Measurements from ENCODE around the gene RNU4-1.

RNU4-1 gene

GRCh38 chr12:120265473-120266179 is 27.4 kb downstream of the RNU4-1 start, which contains the start of gene PXN:
Gene PXN, minus strand, starts transcription at chr12:120265730. Its CDS starts 101 bp downstream, at chr12:120265629.
- H3K36me3 ChIP-seq (ENCODE audit: control insufficient read depth, insufficient read depth, low read length): 0 out of 2 replicates have a peak, but pooled peaks cover 3% of the 10 kb centered on the region
- H3K9me3 ChIP-seq (ENCODE audit: control insufficient read depth, insufficient read depth, low read length): no peaks in the 10 kb centered on the region
- WGBS (ENCODE audit: insufficient coverage, insufficient read length): no CpG with 5 or more reads among the region's 81 CpGs
- H3K4me3 ChIP-seq (ENCODE audit: low read length): peak within 1 kb of the TSS; percentile 86
- no peak for DNase-seq (ENCODE audit: low read depth, low spot score)
- no peak within 1 kb of the TSS for H3K27ac ChIP-seq (ENCODE audit: low read length)
- peaks cover 10% of the 10 kb centered on the region for H3K4me1 ChIP-seq (ENCODE audit: control insufficient read depth, insufficient read depth, low read length)
- no peaks in the 10 kb centered on the region for H3K27me3 ChIP-seq (ENCODE audit: control insufficient read depth, insufficient read depth, low read length)

- H3K4me3 ChIP-seq (ENCODE audit: low read length): peak overlapping the region; percentile 86
- DNase-seq (ENCODE audit: low read depth, low spot score): no peak
- no peaks in the 10 kb centered on the region for H3K9me3 ChIP-seq (ENCODE audit: control insufficient read depth, insufficient read depth, low read length)
- H3K27ac ChIP-seq (ENCODE audit: low read length): no peak overlapping the region
- H3K36me3 ChIP-seq (ENCODE audit: control insufficient read depth, insufficient read depth, low read length): 0 out of 2 replicates have a peak, but pooled peaks cover 3% of the 10 kb centered on the region
- peaks cover 10% of the 10 kb centered on the region for H3K4me1 ChIP-seq (ENCODE audit: control insufficient read depth, insufficient read depth, low read length)
- no peaks in the 10 kb centered on the region for H3K27me3 ChIP-seq (ENCODE audit: control insufficient read depth, insufficient read depth, low read length)
- no CpG with 5 or more reads among the region's 29 CpGs for WGBS (ENCODE audit: insufficient coverage, insufficient read length)
Observed at GRCh38 chr12:120264904-120265472, 28.0 kb downstream of the RNU4-1 start.

GRCh38 chr12:120264086-120264903 is 28.7 kb downstream of the RNU4-1 start:
- Histone ChIP-seq H3K4me1 (ENCODE audit: control insufficient read depth, insufficient read depth, low read length) (peaks cover 10% of the 10 kb centered on the region), H3K4me3 (ENCODE audit: low read length) (peak overlapping the region; percentile 86; the same call in 1 of the 2 replicates), H3K9me3 (ENCODE audit: control insufficient read depth, insufficient read depth, low read length) (no peaks in the 10 kb centered on the region), H3K36me3 (ENCODE audit: control insufficient read depth, insufficient read depth, low read length) (0 out of 2 replicates have a peak, but pooled peaks cover 3% of the 10 kb centered on the region), H3K27me3 (ENCODE audit: control insufficient read depth, insufficient read depth, low read length) (no peaks in the 10 kb centered on the region), H3K27ac (ENCODE audit: low read length) (no peak overlapping the region)
- no CpG with 5 or more reads among the region's 15 CpGs for WGBS (ENCODE audit: insufficient coverage, insufficient read length)
- no peak for DNase-seq (ENCODE audit: low read depth, low spot score)

GRCh38 chr12:120263748-120264085 is 29.3 kb downstream of the RNU4-1 start:
- peaks cover 10% of the 10 kb centered on the region for H3K4me1 ChIP-seq (ENCODE audit: control insufficient read depth, insufficient read depth, low read length)
- no peak overlapping the region for H3K27ac ChIP-seq (ENCODE audit: low read length)
- no CpG with 5 or more reads among the region's 5 CpGs for WGBS (ENCODE audit: insufficient coverage, insufficient read length)
- H3K36me3 ChIP-seq (ENCODE audit: control insufficient read depth, insufficient read depth, low read length): 0 out of 2 replicates have a peak, but pooled peaks cover 3% of the 10 kb centered on the region
- no peak for DNase-seq (ENCODE audit: low read depth, low spot score)
- H3K4me3 ChIP-seq (ENCODE audit: low read length): no peak overlapping the region
- H3K9me3 ChIP-seq (ENCODE audit: control insufficient read depth, insufficient read depth, low read length): no peaks in the 10 kb centered on the region
- no peaks in the 10 kb centered on the region for H3K27me3 ChIP-seq (ENCODE audit: control insufficient read depth, insufficient read depth, low read length)

GRCh38 chr12:120262852-120263747 is 29.9 kb downstream of the RNU4-1 start:
- DNase-seq (ENCODE audit: low read depth, low spot score): no peak
- Histone ChIP-seq H3K4me1 (ENCODE audit: control insufficient read depth, insufficient read depth, low read length) (peaks cover 10% of the 10 kb centered on the region), H3K9me3 (ENCODE audit: control insufficient read depth, insufficient read depth, low read length) (no peaks in the 10 kb centered on the region), H3K27me3 (ENCODE audit: control insufficient read depth, insufficient read depth, low read length) (no peaks in the 10 kb centered on the region), H3K4me3 (ENCODE audit: low read length) (no peak overlapping the region), H3K27ac (ENCODE audit: low read length) (no peak overlapping the region), H3K36me3 (ENCODE audit: control insufficient read depth, insufficient read depth, low read length) (0 out of 2 replicates have a peak, but pooled peaks cover 3% of the 10 kb centered on the region)
- no CpG with 5 or more reads among the region's 15 CpGs for WGBS (ENCODE audit: insufficient coverage, insufficient read length)

- H3K4me3 ChIP-seq (ENCODE audit: low read length): no peak overlapping the region
- no peaks in the 10 kb centered on the region for H3K27me3 ChIP-seq (ENCODE audit: control insufficient read depth, insufficient read depth, low read length)
- no CpG with 5 or more reads among the region's 10 CpGs for WGBS (ENCODE audit: insufficient coverage, insufficient read length)
- no peaks in the 10 kb centered on the region for H3K9me3 ChIP-seq (ENCODE audit: control insufficient read depth, insufficient read depth, low read length)
- H3K27ac ChIP-seq (ENCODE audit: low read length): no peak overlapping the region
- H3K36me3 ChIP-seq (ENCODE audit: control insufficient read depth, insufficient read depth, low read length): 0 out of 2 replicates have a peak, but pooled peaks cover 3% of the 10 kb centered on the region
- DNase-seq (ENCODE audit: low read depth, low spot score): no peak
- peaks cover 12% of the 10 kb centered on the region for H3K4me1 ChIP-seq (ENCODE audit: control insufficient read depth, insufficient read depth, low read length)
Observed at GRCh38 chr12:120261951-120262851, 30.8 kb downstream of the RNU4-1 start.

- 0 out of 2 replicates have a peak, but pooled peaks cover 3% of the 10 kb centered on the region for H3K36me3 ChIP-seq (ENCODE audit: control insufficient read depth, insufficient read depth, low read length)
- no peak overlapping the region for H3K4me3 ChIP-seq (ENCODE audit: low read length)
- no peaks in the 10 kb centered on the region for H3K9me3 ChIP-seq (ENCODE audit: control insufficient read depth, insufficient read depth, low read length)
- no CpG with 5 or more reads among the region's 5 CpGs for WGBS (ENCODE audit: insufficient coverage, insufficient read length)
- no peaks in the 10 kb centered on the region for H3K27me3 ChIP-seq (ENCODE audit: control insufficient read depth, insufficient read depth, low read length)
- H3K27ac ChIP-seq (ENCODE audit: low read length): no peak overlapping the region
- peaks cover 17% of the 10 kb centered on the region for H3K4me1 ChIP-seq (ENCODE audit: control insufficient read depth, insufficient read depth, low read length)
- no peak for DNase-seq (ENCODE audit: low read depth, low spot score)
Observed at GRCh38 chr12:120260607-120261006, 32.4 kb downstream of the RNU4-1 start.

- Histone ChIP-seq H3K27me3 (ENCODE audit: control insufficient read depth, insufficient read depth, low read length) (no peaks in the 10 kb centered on the region), H3K4me3 (ENCODE audit: low read length) (no peak overlapping the region), H3K36me3 (ENCODE audit: control insufficient read depth, insufficient read depth, low read length) (0 out of 2 replicates have a peak, but pooled peaks cover 3% of the 10 kb centered on the region), H3K27ac (ENCODE audit: low read length) (no peak overlapping the region), H3K9me3 (ENCODE audit: control insufficient read depth, insufficient read depth, low read length) (no peaks in the 10 kb centered on the region), H3K4me1 (ENCODE audit: control insufficient read depth, insufficient read depth, low read length) (peaks cover 17% of the 10 kb centered on the region)
- WGBS (ENCODE audit: insufficient coverage, insufficient read length): 100% methylated on average over 1 of the region's 8 CpGs
- DNase-seq (ENCODE audit: low read depth, low spot score): no peak
Observed at GRCh38 chr12:120259418-120260202, 33.4 kb downstream of the RNU4-1 start.
